ENCODE results near the gene RPRM.
"Not testable (repeated sequence)": the region's sequence is repeated elsewhere in the genome, so short reads cannot be mapped to it uniquely, and the experiment has no call there.

RPRM gene

DNA sequence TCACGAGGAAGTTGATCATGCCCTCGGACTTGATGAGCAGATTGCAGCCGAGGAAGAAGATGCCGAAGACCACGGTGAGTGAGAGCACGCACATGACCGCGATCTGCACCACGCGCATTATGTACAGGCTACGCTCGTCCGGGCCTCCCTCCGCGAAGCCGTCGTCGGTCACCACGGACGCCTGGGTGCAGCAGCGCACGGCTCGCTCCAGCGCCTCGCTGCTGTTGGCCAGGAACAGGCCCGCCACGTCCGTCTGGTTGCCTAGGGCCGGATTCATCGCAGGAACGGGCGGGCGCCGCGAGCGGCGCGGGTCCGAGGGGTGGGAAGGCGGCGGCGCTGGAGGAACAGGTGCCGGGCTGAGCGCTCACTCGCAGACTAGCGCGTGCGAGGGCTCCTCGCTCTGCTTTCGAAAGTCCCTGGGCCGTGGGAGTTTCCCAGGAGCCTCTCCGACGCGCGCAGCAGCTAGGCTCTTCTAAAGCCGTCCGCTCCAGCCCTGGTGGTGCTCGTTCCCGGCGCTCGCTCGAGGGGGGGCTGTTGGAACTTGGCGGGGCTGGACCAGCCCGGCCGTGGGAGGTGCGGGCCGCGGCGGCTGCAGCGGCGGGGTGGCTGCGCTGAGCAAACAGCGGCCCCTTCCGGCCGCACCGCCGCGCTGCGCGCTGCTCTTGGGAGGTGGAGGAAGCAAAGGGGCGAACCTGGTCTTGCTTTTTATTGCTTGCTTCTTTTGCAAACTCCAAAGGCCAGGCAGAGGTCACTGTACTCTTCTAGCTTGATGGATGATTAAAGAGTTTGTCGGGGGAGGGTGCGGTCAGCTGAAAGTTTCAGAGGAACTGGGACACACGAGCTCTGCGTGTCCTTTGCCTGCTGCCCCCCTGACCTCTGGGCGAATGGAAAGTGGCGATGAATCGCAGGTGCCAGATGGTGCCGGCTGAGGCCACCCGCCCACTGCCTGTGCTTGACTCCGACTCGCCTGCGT is at the start of gene RPRM:
Gene RPRM (minus strand): TSS at position 474 of the 973 bp plus-strand sequence. CDS start 197 bp downstream, at position 277.
- FAIRE-seq (peak; percentile 33), DNase-seq (ENCODE audit: insufficient read length, low spot score) (peak; percentile 50)

DNA sequence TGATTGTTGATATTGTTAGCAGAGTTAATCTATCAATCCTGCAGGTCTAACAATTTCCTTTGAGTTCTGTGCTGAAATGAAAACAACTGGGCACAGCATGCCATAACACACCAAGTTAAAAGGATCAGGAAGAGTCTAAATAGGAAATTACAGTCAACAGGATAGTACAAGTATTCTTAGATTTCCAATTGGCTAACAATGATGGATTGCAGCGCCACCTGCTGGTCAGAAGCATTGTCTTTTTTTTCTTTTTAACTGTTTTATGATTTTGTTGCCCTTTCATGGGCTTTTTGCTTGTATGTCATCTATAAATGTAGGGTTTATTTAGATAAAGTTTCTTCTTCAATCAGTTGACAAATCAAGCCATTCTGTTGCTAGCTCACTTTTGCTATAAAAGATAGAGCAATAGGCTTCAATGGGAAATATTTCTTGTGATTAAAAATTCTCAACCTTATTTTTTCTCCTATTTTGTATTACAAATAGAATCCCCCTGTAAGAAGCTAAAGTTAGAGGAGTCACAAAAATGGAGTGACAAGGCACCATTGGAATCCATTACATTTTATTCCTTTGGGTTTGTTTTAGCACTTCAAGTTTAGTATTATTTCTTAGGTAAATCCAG is 40.8 kb upstream of the RPRM start:
- FAIRE-seq = peak; percentile 89
- DNase-seq (ENCODE audit: insufficient read length, low spot score) = no peak

DNA sequence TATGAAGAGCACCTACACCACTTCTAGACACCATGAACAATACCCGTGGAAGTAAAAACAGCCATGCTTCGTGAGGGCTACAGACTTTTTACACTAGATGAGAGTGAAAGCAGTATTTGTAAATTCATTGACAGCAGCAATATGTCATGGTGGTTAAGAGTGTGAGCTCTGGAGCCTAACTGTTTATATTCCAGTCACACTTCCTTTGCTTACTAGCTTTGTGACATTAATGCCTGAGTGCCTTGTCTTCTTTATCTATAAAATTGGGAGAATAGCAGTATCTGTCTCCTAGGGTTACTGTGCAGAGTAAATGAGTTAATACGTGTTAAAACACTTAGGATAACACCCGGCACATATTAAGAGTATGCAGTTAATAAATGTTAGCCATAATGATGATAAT is 33.8 kb upstream of the RPRM start:
- FAIRE-seq = no peak
- DNase-seq (ENCODE audit: insufficient read length, low spot score) = no peak

DNA sequence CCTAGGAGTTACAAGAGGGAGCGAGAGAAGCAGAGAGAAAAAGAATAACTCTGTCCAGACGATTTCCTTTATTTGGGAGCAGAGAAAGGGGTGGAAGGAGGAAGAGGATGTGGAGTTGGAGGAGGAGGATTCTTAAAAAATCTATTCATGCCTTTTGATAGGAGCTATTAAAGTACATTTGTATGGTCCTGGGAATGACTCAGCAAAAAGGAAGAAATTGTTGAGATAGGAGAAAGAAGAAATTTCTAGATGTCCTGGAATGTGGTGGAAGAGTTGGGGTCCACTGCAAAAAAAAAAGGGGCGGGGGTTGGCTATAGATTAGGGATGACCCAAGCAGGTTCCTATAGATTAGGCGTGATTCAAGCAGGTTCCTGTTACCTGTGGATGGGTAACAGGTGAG is 32.4 kb upstream of the RPRM start:
- FAIRE-seq (no peak), DNase-seq (ENCODE audit: insufficient read length, low spot score) (no peak)

DNA sequence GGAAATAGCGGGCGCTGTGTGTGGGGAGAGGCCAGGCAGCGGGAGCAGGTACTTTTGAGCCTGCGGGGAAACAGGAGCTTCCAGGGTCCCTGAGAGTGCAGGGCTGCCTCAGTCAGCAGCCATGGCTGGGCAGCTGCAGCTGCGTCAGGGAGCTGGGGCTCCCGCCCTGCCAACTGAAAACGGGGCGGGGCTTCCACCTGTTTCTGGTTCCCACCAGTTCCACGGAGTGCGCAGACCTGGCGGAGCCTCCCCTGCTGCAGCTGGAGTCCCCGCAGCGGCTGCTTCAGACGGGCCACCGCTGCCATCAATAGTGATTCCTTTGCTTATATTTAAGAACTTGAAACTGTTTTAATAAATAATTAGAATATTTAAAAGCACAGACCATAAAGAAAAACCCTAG is 30.6 kb upstream of the RPRM start:
- DNase-seq (ENCODE audit: insufficient read length, low spot score) = no peak
- no peak for FAIRE-seq

DNA sequence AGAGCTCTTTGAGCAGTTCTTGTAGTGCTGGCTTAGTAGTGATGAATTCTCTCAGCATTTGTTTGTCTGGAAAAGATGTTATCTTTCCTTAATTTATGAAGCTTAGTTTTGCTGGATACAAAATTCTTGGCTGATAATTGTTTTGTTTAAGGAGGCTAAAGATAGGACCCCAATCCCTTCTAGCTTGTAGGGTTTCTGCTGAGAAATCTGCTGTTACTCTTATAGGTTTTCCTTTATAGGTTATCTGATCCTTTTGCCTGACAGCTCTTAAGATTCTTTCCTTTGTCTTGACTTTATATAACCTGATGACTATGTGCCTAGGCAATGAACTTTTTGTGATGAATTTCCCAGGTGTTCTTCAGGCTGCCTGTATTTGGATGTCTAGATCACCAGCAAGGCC is 27.9 kb upstream of the RPRM start:
- not testable (repeated sequence) for FAIRE-seq; DNase-seq (ENCODE audit: insufficient read length, low spot score)

DNA sequence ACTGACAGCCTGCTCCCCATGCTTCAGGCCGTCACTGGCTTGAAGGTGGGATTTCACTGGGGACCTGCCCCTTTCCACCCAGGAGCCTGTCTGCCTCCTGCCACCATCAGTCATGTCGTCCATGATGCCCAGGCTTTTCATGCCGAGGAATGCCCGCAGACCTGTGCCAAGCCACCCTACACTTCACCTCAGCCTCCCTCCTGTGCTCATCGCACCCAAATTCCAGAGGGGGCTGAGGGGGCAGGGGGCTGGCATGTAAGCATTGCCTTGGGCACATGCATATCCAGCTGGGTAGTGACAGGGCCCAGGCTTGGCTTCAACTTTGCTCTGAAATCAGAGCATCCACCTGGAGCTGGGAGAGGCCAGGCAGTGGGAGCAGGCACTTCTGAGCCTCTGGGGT is 20.9 kb upstream of the RPRM start:
- DNase-seq (ENCODE audit: insufficient read length, low spot score) = no peak
- FAIRE-seq = no peak

DNA sequence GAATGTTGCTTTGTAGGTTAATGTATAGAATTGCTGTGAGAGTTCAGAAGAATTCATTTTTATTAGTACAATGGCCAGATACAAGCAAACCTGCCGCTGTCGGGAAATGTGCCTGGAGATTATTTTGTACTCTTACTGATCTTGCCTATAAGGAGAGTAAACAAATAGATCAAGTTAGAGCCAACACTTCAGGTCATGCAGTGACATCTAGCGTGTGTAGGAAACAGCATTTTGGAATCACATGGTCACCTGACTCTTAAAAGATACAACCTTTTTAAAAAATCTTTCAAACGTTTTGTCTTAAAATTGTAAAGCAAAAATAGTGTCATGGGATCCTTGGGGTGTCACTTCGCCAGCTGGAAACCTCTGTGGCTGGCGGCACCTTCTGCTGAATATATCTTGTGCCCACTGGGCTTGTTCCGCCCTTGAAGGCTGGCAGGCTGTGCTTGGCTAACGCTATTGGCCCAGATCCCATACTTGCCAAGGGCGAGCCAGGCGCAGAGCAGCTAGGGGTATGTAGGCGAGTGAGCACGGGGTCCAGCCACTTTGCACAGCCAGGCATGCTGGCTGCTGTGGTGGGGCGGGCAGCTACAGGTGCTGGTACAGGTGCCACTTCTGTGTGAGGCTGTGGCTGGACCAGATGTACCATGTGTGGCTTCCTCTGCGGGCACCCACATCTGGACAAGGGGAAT is 19.5 kb upstream of the RPRM start:
- DNase-seq (ENCODE audit: insufficient read length, low spot score) (no peak), FAIRE-seq (no peak)

DNA sequence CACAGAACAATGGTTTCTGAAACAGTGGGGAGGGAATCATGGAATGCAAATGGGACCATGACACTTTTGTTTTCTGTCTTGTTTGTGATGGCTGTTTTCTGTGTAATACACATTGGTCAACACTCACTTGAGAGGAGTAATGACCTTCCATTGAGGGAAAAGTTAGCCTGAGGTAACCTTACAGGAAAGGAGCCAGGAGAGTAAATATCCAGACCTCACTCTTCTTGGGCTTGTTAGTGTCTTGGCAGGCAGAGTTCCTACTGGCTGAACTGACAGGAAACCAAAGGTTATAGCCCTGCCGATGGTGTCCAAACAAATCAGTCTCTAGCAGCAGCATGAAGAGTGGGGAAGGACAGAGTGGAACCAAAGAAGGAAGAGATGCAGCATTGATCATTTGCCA is 17.2 kb upstream of the RPRM start:
- no peak for DNase-seq (ENCODE audit: insufficient read length, low spot score)
- no peak for FAIRE-seq

DNA sequence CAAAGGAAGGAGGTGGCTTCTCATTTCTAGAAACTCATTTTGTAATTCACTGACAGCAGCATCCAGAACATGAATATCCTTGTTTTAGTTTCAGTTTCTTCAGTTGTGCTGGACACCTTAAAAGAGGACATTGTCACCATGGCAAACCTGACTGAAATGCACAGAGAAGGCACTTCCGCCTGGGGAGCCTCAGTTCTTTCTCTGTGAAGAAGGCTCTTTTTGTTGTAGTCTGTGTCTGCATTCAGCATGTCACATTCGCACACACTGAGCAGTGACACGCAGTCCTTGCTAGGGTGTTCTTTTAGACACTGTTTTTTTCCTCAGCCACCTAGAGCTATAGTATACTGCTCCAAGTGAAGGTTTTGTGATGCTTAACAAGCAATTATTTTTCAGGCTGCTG is 9.5 kb upstream of the RPRM start:
- DNase-seq (ENCODE audit: insufficient read length, low spot score) (no peak), FAIRE-seq (no peak)

DNA sequence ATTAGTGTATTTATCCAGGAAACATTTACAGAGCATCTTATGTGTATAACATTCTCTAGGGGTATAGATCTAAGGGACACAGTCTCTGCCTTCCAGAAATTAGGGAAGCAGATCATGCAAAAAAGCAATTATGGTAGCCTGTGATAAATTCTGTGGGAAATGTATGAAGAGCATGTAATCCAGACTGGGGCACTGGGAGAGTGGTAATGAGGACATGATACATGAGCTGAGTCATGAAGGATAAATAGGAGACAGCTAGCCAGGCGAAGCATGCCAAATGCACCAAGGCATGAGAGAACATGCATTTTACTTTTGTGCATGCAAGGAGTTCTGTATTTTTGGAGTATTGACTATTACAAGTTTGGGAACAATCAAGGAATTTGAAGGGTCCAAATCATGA is 8.9 kb upstream of the RPRM start:
- DNase-seq (ENCODE audit: insufficient read length, low spot score) = no peak
- FAIRE-seq = no peak

DNA sequence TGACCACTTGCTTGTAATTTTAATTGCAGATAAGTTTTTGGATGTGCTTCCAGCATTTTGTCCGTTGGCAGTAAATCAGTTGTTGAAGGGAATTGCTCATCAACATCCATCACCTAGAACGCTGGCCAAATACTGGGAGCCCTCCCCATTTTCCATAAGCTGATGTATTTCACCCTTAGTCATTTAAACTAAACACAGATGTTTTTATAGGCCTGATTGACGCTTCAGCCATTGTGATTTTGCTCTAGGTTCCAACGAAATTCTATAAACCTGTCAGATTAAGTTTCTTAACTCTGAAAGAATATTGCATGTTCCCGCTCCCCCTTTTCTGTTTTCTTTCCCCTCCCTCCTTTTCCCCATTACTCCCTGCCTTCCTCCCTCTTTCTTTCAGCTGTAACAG is 1.0 kb upstream of the RPRM start:
- FAIRE-seq (no peak), DNase-seq (ENCODE audit: insufficient read length, low spot score) (no peak)

DNA sequence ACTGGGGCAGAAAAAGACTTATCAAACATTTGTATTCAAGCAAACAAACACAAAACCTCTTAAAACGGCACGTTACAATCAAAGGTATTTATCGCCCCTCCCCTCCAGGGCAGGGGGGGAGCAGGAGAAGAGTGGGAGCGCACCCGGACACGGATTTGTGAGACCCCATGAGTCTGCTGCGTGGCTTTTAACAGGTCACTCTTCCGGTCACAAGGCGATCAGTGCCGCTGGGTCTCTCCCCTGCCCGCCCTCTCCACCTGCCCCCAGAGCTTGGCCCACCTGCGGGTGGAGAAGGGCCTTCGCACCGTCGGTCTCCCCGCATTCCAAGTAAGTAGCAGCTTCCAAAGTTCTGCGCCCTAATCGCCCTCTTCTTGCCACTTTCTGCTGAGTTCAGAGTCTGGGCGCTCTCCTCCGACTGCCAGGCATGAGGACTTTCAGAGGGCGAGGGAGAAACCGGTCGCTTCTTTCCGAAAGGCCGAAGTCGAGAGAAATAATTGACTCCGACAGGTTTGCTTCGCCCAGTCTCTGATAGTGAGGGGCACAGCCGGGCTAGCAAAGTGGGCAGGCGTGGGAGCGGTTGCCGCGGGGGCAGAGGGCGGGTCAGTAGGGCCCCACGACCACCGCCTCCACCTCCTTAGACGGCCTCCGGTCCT is 800 bp downstream of the RPRM start:
- no peak for FAIRE-seq

DNA sequence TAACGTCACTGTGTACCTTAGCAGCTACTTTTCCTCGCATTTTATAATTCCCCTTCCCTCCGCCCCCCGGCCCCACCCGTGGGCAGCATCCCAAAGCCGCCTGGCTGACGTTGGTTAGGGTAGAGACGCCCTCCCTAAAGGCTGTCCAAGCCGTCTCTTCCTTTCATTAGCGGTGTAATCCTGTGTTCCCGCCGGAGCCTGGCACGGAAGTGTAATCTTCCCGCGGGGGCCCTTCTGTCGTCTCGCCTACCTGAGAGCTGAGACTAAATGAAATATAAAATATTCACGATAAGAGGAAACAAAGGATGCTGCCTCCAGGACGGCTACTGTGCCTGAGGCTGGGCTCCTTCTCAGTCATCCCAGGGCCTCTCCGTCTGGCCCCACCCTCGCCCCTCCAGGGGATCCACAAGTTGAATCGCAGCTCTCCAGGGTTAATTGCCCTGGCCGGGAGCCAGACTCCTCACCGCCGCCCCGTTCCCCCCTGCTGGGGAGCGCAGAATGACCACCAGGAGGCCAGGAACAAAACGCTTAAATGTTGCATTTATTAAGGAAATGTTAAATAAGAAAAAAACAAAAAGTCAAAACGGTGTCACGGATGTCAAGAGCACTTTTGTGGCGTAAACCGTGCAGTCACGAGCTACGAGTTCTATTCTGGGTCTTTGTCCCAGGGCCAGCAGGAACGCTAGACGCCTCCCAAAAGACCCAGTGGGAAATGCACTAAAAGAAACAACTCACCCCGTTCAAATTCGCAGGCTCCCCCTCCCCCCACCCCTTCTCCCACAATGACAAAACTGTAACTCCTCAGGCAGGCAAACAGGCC is 1.5 kb downstream of the RPRM start:
- DNase-seq (ENCODE audit: insufficient read length, low spot score) = no peak
- FAIRE-seq = no peak

More for the DNA sequence above, 800 bp downstream of the RPRM start:
- DNase-seq (ENCODE audit: insufficient read length, low spot score) = no peak

DNA sequence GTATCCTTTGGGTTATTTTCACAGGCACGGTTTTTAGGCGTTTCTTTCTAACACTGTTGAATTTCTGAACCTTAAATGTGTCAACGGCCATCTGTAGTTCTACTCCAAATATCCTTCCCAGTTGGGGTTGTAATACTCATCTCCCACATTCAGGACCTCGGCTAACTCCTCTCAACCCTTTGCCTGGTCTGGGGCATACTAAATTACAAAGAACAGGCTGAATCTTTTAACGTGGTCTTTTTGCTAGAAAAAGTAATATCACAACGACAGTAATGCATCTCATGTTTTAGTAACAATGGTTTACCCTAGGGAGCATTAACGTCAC is 2.1 kb downstream of the RPRM start:
- DNase-seq (ENCODE audit: insufficient read length, low spot score) = no peak
- FAIRE-seq = no peak

DNA sequence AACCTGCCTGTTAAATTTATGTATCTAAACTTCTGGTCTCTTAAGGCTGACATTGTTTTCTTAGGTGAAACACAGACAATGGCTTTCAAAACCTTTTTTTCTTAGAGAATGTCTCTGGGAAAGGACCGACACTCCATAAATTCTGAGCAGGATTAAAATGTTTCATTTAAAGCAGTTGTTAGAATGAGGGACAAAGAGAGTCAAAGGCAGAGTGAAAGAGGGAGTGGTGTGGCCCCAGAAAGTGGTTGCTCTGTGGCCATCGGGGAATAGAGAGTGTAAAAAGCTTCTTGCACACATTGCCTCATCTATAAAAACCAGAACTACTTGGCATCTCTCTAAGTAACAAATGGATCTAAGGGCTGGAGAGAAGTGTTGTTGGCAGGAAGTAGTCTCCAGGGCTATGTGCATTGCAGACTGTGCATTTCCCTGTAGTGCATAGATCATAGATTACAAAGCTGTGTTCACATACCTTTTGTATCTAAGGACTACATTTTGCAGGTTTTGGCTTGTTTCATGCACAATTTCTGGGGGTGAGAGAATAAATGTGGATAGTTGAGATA is 3.6 kb downstream of the RPRM start:
- no peak for FAIRE-seq
- no peak for DNase-seq (ENCODE audit: insufficient read length, low spot score)

DNA sequence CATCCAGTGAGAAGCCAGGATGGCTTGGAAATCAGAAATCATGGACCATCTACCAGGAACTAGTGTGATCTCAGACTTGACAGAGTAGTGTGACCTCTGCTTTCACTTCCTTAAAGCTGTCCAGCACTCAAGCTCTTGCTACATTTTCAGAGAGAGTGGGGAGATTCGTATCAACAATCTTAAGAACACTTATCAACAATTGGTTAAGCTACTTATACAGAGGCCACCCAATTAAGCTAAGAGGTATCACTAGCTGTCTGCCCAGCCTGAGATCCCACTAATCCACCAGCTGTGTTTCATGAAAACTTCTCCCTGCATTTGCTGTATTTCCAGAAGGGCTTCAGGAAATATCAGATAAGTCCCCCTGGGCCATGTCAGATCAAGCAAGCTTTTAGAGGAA is 4.2 kb downstream of the RPRM start:
- FAIRE-seq = no peak
- no peak for DNase-seq (ENCODE audit: insufficient read length, low spot score)

DNA sequence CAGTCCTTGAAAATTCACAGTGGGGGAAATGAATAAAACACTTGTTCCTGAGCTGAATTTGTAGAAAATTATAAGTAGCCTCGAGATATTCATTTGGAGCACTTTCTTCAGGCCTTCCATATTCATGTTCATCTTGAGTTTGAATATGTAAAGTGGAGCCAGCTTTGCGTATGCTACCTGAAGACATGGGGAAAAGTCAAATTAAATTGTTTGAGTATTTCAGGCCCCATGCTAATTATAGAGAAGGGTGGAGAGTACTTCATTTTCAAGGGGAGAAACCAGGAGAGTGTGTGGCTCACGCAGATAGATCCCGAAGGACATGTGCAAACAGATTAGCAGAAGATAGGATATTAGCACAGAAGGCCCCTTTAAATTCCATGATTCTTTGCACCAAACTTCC is 7.7 kb downstream of the RPRM start:
- FAIRE-seq (no peak), DNase-seq (ENCODE audit: insufficient read length, low spot score) (no peak)

DNA sequence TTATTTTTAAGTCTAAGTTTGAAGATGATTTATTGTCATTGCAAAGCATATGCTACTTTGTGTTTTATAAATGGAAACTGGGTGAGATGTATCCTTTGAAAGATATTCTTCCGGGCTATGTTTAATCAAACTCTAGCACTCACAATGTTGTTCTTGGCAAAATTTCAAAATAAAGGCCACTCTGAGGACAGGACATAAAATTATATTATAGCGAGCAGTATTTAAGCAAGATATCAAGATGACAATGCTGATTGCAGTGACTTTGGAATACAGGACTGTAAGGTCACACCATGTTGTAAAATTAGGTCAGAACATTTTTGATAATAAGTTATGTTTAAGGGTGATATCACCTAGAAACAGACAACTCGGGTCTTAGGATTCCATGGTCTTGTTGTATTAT is 14.2 kb downstream of the RPRM start:
- DNase-seq (ENCODE audit: insufficient read length, low spot score) = no peak
- FAIRE-seq = no peak

DNA sequence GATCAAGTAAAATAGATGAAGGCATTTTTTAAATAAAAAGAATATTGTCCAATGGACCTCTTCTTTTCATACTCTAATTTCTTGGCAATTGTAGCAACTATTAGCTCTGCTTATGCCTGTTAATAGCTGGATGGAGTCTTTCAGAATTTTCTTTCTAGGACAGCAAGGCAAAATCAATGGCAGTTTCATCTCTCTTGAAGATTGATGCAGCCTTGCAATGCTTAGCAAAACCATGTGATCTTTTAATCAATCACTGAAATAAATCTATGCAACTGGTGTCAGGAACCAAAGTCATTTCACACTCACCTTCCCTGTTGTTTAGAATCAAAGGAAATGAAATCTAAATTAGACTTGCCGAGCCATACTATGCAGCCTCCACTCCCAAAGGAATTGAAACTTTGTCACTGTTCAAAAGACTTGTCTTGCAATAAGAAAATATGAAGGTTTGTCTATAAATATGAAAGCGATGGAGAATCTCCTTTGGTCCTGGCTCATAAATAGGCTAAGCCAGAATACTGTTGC is 16.2 kb downstream of the RPRM start:
- DNase-seq (ENCODE audit: insufficient read length, low spot score) = no peak
- FAIRE-seq = no peak
